ENCODE data around the gene PTPRH. TPM values are rescaled to one million over a fixed set of nuclear protein-coding genes. Genes with fewer than 3 reads are reported as not detected.

Gene PTPRH
- total RNA-seq, 1 donor from 2014 or later, result 1.1 TPM

- Histone ChIP-seq H3K27ac (replicated peaks) (no peak overlapping the region), H3K4me3 (no peak overlapping the region), H3K9me3 (replicated peaks) (no peaks in the 10 kb centered on the region), H3K27me3 (ENCODE audit: low read depth) (no peaks in the 10 kb centered on the region), H3K4me1 (peaks cover 15% of the 10 kb centered on the region), H3K36me3 (peaks cover 85% of the 10 kb centered on the region)
- intact Hi-C loops (cut with micrococcal nuclease), result no loop called here
- TF ChIP-seq, protein P1, sequence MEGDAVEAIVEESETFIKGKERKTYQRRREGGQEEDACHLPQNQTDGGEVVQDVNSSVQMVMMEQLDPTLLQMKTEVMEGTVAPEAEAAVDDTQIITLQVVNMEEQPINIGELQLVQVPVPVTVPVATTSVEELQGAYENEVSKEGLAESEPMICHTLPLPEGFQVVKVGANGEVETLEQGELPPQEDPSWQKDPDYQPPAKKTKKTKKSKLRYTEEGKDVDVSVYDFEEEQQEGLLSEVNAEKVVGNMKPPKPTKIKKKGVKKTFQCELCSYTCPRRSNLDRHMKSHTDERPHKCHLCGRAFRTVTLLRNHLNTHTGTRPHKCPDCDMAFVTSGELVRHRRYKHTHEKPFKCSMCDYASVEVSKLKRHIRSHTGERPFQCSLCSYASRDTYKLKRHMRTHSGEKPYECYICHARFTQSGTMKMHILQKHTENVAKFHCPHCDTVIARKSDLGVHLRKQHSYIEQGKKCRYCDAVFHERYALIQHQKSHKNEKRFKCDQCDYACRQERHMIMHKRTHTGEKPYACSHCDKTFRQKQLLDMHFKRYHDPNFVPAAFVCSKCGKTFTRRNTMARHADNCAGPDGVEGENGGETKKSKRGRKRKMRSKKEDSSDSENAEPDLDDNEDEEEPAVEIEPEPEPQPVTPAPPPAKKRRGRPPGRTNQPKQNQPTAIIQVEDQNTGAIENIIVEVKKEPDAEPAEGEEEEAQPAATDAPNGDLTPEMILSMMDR (IDR thresholded peaks at IDR 0.05; ENCODE audit: borderline replicate concordance), result no peak
- DNase-seq, result no peak
These were observed 23.7 kb upstream of the PTPRH start for GRCh38 chr19:55232986-55233385.

GRCh38 chr19:55232286-55232602 lies 22.9 kb upstream of the PTPRH start:
- TF ChIP-seq, protein P1 (IDR thresholded peaks at IDR 0.05; ENCODE audit: borderline replicate concordance), result no peak
- DNase-seq, result no peak
- H3K4me1 ChIP-seq, result peaks cover 23% of the 10 kb centered on the region

GRCh38 chr19:55231391-55232285 lies 22.3 kb upstream of the PTPRH start:
- Histone ChIP-seq H3K9me3 (replicated peaks) (no peaks in the 10 kb centered on the region), H3K4me3 (no peak overlapping the region), H3K36me3 (peaks cover 74% of the 10 kb centered on the region), H3K27ac (replicated peaks) (no peak overlapping the region), H3K4me1 (peaks cover 24% of the 10 kb centered on the region), H3K27me3 (ENCODE audit: low read depth) (no peaks in the 10 kb centered on the region)
- intact Hi-C loops (cut with micrococcal nuclease), result no loop called here
- TF ChIP-seq, protein P1 (IDR thresholded peaks at IDR 0.05; ENCODE audit: borderline replicate concordance), result no peak
- DNase-seq, result no peak

More at GRCh38 chr19:55232286-55232602, 22.9 kb upstream of the PTPRH start:
- H3K36me3 ChIP-seq, result peaks cover 77% of the 10 kb centered on the region
- H3K27me3 ChIP-seq (ENCODE audit: low read depth), result no peaks in the 10 kb centered on the region
- H3K27ac ChIP-seq (replicated peaks), result no peak overlapping the region
- intact Hi-C loops (cut with micrococcal nuclease), result no loop called here
- H3K4me3 ChIP-seq, result no peak overlapping the region
- H3K9me3 ChIP-seq (replicated peaks), result no peaks in the 10 kb centered on the region

GRCh38 chr19:55230780-55231179 lies 21.5 kb upstream of the PTPRH start:
- no peaks in the 10 kb centered on the region for H3K9me3 ChIP-seq (replicated peaks)
- no peaks in the 10 kb centered on the region for H3K27me3 ChIP-seq (ENCODE audit: low read depth)
- TF ChIP-seq, protein P1 (IDR thresholded peaks at IDR 0.05; ENCODE audit: borderline replicate concordance), result no peak
- H3K36me3 ChIP-seq, result peaks cover 71% of the 10 kb centered on the region
- intact Hi-C loops (cut with micrococcal nuclease), result no loop called here
- no peak overlapping the region for H3K4me3 ChIP-seq
- DNase-seq, result no peak
- H3K27ac ChIP-seq (replicated peaks), result no peak overlapping the region
- H3K4me1 ChIP-seq, result peaks cover 24% of the 10 kb centered on the region

GRCh38 chr19:55230329-55230728 lies 21.0 kb upstream of the PTPRH start:
- intact Hi-C loops (cut with micrococcal nuclease), result no loop called here
- Histone ChIP-seq H3K27me3 (ENCODE audit: low read depth) (no peaks in the 10 kb centered on the region), H3K36me3 (peaks cover 70% of the 10 kb centered on the region), H3K27ac (replicated peaks) (no peak overlapping the region), H3K9me3 (replicated peaks) (no peaks in the 10 kb centered on the region), H3K4me1 (peaks cover 24% of the 10 kb centered on the region), H3K4me3 (no peak overlapping the region)
- TF ChIP-seq, protein P1 (IDR thresholded peaks at IDR 0.05; ENCODE audit: borderline replicate concordance), result no peak
- DNase-seq, result no peak

Measured in left ventricle myocardium inferior (tissue), 1 donor.